ENCODE measurements around the gene NOVA2. TPM values are rescaled to one million over a fixed set of nuclear protein-coding genes. Genes with fewer than 3 reads are reported as not detected.

The NOVA2 gene
- total and polyA plus RNA-seq, 9 of the 15 experiments (the other 6 are each of a cell fraction or from before 2014, with no cell fraction given) = not detected

GRCh38 chr19:45886427-45887199 is 87.1 kb downstream of the NOVA2 start (continued):
- TF ChIP-seq STAT5A (IDR thresholded peaks at IDR 0.05; ENCODE audit: borderline replicate concordance, low read length) (no peak), ZBTB26 (CRISPR knock-in tag; IDR thresholded peaks at IDR 0.05) (no peak), DLX4 (CRISPR knock-in tag; IDR thresholded peaks at IDR 0.05) (no peak), ZNF780A (CRISPR knock-in tag; IDR thresholded peaks at IDR 0.05) (no peak), HNRNPH1 (optimal IDR thresholded peaks at IDR 0.05; ENCODE audit: low read depth, low read length) (no peak), ATF7 (IDR thresholded peaks at IDR 0.05) (peak; percentile 69), ZSCAN29 (IDR thresholded peaks at IDR 0.05) (no peak), MEIS2 (IDR thresholded peaks at IDR 0.05; ENCODE audit: partially characterized antibody) (no peak), NFRKB (IDR thresholded peaks at IDR 0.05; ENCODE audit: low read depth) (peak; percentile 68; the same call in 1 of the 2 replicates), ZNF449 (CRISPR knock-in tag; IDR thresholded peaks at IDR 0.05) (no peak), SIX5 (IDR thresholded peaks at IDR 0.05; ENCODE audit: borderline replicate concordance in 1 of 2, insufficient read depth in 1 of 2, low read depth in 1 of 2, low read length in 2 of 2) (peak; percentile 64 to 82), TEAD2 (tag; IDR thresholded peaks at IDR 0.05) (no peak), NCOA6 (IDR thresholded peaks at IDR 0.05) (no peak), USF1 (CRISPR knock-in tag; IDR thresholded peaks at IDR 0.05) (0 out of 2 replicates have a peak, but pooled peaks have one; percentile 12), IRF1 (CRISPR knock-in tag; IDR thresholded peaks at IDR 0.05; ENCODE audit: borderline replicate concordance) (no peak), NR2C2 (CRISPR knock-in tag; IDR thresholded peaks at IDR 0.05) (no peak), NR2C2 (tag; IDR thresholded peaks at IDR 0.05) (peak; percentile 69; the same call in 1 of the 2 replicates), KAT2B (IDR thresholded peaks at IDR 0.05; ENCODE audit: low read depth, low read length) (no peak), HNRNPK (IDR thresholded peaks at IDR 0.05; ENCODE audit: low read depth, low read length, poor library complexity, severe bottlenecking) (no peak), COPS2 (conservative IDR thresholded peaks at IDR 0.05) (no peak), NFIC (IDR thresholded peaks at IDR 0.05) (no peak), ARNT (IDR thresholded peaks at IDR 0.05) (no peak), PHB2 (IDR thresholded peaks at IDR 0.05; ENCODE audit: low read depth) (no peak)
